IPS DF 19.7 (cell line): ENCODE data around the gene RSPO1.

ENCODE experiments used
- DNase-seq: peaks from one replicate; pipeline ENCODE4 v3.0.0-alpha.2; 2013; ENCODE audit warnings: low read depth, low spot score

The RSPO1 gene

GRCh38 chr1:37570528-37571334, 64.0 kb downstream of the RSPO1 start:
- no peak for DNase-seq

GRCh38 chr1:37567023-37567422, 67.7 kb downstream of the RSPO1 start:
- no peak for DNase-seq

GRCh38 chr1:37564892-37565291, 69.8 kb downstream of the RSPO1 start:
- no peak for DNase-seq

- no peak for DNase-seq
Observed at GRCh38 chr1:37562984-37563383, 71.7 kb downstream of the RSPO1 start.
